ENCODE measurements around the gene BMPR2.

Gene BMPR2

GRCh38 chr2:202583709-202584219 lies 207.6 kb downstream of the BMPR2 start:
- no peaks in the 10 kb centered on the region for H3K27me3 ChIP-seq (ENCODE audit: control insufficient read depth, insufficient read depth, low read length)
- no peaks in the 10 kb centered on the region for H3K9me3 ChIP-seq (ENCODE audit: control insufficient read depth, low read depth, low read length)
- no peaks in the 10 kb centered on the region for H3K36me3 ChIP-seq (ENCODE audit: control insufficient read depth, low read depth, low read length)
- no peak overlapping the region for H3K27ac ChIP-seq (ENCODE audit: low read length)
- peaks cover under 1% of the 10 kb centered on the region for H3K4me1 ChIP-seq (ENCODE audit: control insufficient read depth, low read depth, low read length)
- no peak overlapping the region for H3K9ac ChIP-seq (ENCODE audit: low read length)
- H3K4me3 ChIP-seq (ENCODE audit: low read length), result no peak overlapping the region

DNA sequence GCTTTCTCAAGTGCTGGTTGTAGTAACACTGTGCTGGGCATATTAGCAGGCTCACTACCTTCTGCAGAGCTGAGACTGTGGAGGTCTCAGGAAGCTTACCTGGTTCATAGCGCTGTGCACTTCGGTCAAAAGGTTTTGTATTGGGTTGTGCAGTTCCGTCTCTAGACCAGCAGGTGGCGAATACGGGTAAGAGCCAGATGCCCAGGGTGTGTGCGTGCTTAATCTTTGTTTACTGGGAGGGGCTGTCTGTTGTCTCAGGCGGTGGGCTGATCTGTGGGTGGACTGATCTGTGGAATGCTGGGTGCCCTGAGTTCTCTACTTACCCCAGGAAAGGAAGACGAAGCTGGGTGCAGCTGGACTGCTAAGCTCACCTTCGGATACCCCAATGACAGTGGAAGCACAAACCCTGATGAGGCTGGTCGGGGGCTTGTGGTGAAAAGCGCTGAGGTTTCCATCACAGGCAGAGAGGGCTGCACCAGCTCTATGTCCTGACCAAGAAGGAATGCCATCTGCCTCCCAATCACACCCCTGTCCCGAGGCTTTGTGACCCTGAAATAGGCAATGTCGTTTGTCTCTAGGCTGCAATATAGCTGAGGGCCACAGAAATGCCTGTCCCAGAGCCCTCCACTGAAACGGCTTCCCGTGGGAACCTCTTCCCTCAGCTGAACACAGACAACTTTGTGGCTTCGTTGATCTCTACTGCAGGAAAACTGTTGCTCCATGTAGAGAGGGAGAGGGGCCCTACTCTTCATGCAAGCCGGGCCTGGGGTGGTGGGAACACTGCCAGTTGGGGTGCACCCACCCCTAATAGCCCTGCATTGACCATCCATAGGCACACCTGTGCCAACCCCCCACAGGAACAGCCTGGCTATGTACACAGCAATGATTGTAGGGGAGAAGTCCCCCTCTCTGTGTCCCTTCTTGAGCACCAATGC lies 212.8 kb downstream of the BMPR2 start:
- Histone ChIP-seq H3K9ac (ENCODE audit: low read length) (no peak overlapping the region), H3K4me1 (ENCODE audit: control insufficient read depth, low read depth, low read length) (peaks cover 5% of the 10 kb centered on the region), H3K27me3 (ENCODE audit: control insufficient read depth, insufficient read depth, low read length) (no peaks in the 10 kb centered on the region), H3K27ac (ENCODE audit: low read length) (no peak overlapping the region), H3K9me3 (ENCODE audit: control insufficient read depth, low read depth, low read length) (no peaks in the 10 kb centered on the region), H3K4me3 (ENCODE audit: low read length) (no peak overlapping the region), H3K36me3 (ENCODE audit: control insufficient read depth, low read depth, low read length) (no peaks in the 10 kb centered on the region)

- peaks cover 5% of the 10 kb centered on the region for H3K4me1 ChIP-seq (ENCODE audit: control insufficient read depth, low read depth, low read length)
- H3K4me3 ChIP-seq (ENCODE audit: low read length), result no peak overlapping the region
- no peaks in the 10 kb centered on the region for H3K9me3 ChIP-seq (ENCODE audit: control insufficient read depth, low read depth, low read length)
- no peak overlapping the region for H3K27ac ChIP-seq (ENCODE audit: low read length)
- no peaks in the 10 kb centered on the region for H3K36me3 ChIP-seq (ENCODE audit: control insufficient read depth, low read depth, low read length)
- H3K9ac ChIP-seq (ENCODE audit: low read length), result no peak overlapping the region
- H3K27me3 ChIP-seq (ENCODE audit: control insufficient read depth, insufficient read depth, low read length), result no peaks in the 10 kb centered on the region
Measured at GRCh38 chr2:202589582-202589949, 213.4 kb downstream of the BMPR2 start.

DNA sequence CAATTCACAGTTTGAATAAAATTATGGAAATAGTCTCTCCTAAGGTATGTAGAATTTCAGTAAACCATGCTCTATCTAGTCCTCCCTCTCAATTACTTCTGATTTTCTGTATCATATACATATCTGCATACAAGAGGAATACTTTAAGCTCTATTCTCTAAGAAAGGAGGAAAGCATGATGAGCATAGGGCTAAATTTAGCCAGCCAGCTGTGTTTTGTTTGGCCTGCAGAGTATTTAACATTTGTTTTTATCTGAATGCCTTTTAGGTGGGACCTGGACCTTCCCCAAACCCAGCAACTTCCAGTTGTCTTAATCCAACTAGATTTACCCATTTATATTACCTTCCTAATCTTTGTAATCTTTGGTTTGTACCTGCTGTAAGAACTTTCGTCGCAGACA lies 216.4 kb downstream of the BMPR2 start:
- H3K9me3 ChIP-seq (ENCODE audit: control insufficient read depth, low read depth, low read length), result no peaks in the 10 kb centered on the region
- H3K27ac ChIP-seq (ENCODE audit: low read length), result no peak overlapping the region
- no peaks in the 10 kb centered on the region for H3K36me3 ChIP-seq (ENCODE audit: control insufficient read depth, low read depth, low read length)
- peaks cover 5% of the 10 kb centered on the region for H3K4me1 ChIP-seq (ENCODE audit: control insufficient read depth, low read depth, low read length)
- H3K9ac ChIP-seq (ENCODE audit: low read length), result no peak overlapping the region
- H3K4me3 ChIP-seq (ENCODE audit: low read length), result no peak overlapping the region
- H3K27me3 ChIP-seq (ENCODE audit: control insufficient read depth, insufficient read depth, low read length), result no peaks in the 10 kb centered on the region

DNA sequence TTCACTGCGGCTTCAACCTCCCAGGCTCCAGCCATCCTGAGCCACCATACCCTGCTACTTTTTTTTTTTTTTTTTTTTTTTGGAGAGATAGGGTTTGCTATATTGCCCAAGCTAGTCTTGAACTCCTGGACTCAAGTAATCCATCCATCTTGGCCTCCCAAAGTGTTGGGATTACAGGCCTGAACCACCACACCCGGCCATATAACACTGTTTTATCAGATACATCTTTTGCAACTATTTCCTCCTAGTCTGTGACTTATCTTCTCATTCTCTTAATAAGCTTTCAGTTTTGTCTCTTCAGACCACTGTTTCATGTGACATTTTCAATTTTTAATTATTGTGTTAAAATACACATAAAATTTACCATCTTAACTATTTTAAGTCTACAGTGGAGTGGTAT lies 223.0 kb downstream of the BMPR2 start:
- Histone ChIP-seq H3K4me3 (ENCODE audit: low read length) (no peak overlapping the region), H3K36me3 (ENCODE audit: control insufficient read depth, low read depth, low read length) (no peaks in the 10 kb centered on the region), H3K4me1 (ENCODE audit: control insufficient read depth, low read depth, low read length) (no peaks in the 10 kb centered on the region), H3K9me3 (ENCODE audit: control insufficient read depth, low read depth, low read length) (no peaks in the 10 kb centered on the region), H3K9ac (ENCODE audit: low read length) (no peak overlapping the region), H3K27ac (ENCODE audit: low read length) (no peak overlapping the region), H3K27me3 (ENCODE audit: control insufficient read depth, insufficient read depth, low read length) (no peaks in the 10 kb centered on the region)

GRCh38 chr2:202599911-202600310 lies 223.8 kb downstream of the BMPR2 start:
- H3K36me3 ChIP-seq (ENCODE audit: control insufficient read depth, low read depth, low read length), result no peaks in the 10 kb centered on the region
- no peaks in the 10 kb centered on the region for H3K9me3 ChIP-seq (ENCODE audit: control insufficient read depth, low read depth, low read length)
- no peaks in the 10 kb centered on the region for H3K27me3 ChIP-seq (ENCODE audit: control insufficient read depth, insufficient read depth, low read length)
- no peak overlapping the region for H3K27ac ChIP-seq (ENCODE audit: low read length)
- H3K9ac ChIP-seq (ENCODE audit: low read length), result no peak overlapping the region
- no peak overlapping the region for H3K4me3 ChIP-seq (ENCODE audit: low read length)
- H3K4me1 ChIP-seq (ENCODE audit: control insufficient read depth, low read depth, low read length), result no peaks in the 10 kb centered on the region

DNA sequence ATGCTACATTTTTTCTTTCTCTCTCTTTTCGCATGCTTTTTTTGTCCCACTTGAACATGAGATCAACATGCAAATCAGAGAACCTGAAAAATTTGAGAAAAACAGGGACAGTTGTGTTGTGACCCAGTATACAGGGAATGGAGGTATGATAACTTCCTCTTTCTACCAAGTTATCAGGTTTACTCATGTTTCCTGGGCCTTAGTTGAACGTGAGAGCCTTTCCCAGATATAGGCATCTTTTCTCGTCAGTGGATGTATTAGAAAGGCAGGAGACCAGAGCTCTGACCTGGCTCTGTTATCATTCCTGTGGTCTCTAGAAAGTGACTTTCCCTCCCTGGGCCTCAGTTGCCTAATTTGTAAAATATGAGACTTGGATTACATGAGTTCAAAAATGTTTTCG lies 228.6 kb downstream of the BMPR2 start:
- Histone ChIP-seq H3K4me3 (ENCODE audit: low read length) (no peak overlapping the region), H3K9ac (ENCODE audit: low read length) (no peak overlapping the region), H3K27me3 (ENCODE audit: control insufficient read depth, insufficient read depth, low read length) (no peaks in the 10 kb centered on the region), H3K36me3 (ENCODE audit: control insufficient read depth, low read depth, low read length) (no peaks in the 10 kb centered on the region), H3K9me3 (ENCODE audit: control insufficient read depth, low read depth, low read length) (no peaks in the 10 kb centered on the region), H3K4me1 (ENCODE audit: control insufficient read depth, low read depth, low read length) (no peaks in the 10 kb centered on the region), H3K27ac (ENCODE audit: low read length) (no peak overlapping the region)

DNA sequence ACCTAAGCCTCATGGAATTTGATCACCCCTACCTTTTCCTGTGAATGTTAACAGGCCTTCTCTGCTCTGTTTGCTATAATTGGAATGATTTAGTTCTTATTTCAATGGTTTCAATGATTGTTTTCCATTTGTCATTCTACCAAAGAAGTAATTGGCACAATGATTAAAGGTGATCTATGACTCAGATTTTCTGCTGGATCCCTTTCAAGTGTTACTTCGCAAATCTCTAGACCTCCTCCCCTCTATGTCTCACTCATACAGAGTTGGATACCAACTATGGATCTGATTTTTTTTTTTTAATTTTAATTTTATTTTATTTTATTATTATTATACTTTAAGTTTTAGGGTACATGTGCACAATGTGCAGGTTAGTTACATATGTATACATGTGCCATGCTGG lies 229.0 kb downstream of the BMPR2 start:
- no peak overlapping the region for H3K9ac ChIP-seq (ENCODE audit: low read length)
- no peak overlapping the region for H3K4me3 ChIP-seq (ENCODE audit: low read length)
- no peaks in the 10 kb centered on the region for H3K36me3 ChIP-seq (ENCODE audit: control insufficient read depth, low read depth, low read length)
- H3K4me1 ChIP-seq (ENCODE audit: control insufficient read depth, low read depth, low read length), result no peaks in the 10 kb centered on the region
- H3K27ac ChIP-seq (ENCODE audit: low read length), result no peak overlapping the region
- no peaks in the 10 kb centered on the region for H3K27me3 ChIP-seq (ENCODE audit: control insufficient read depth, insufficient read depth, low read length)
- H3K9me3 ChIP-seq (ENCODE audit: control insufficient read depth, low read depth, low read length), result no peaks in the 10 kb centered on the region

GRCh38 chr2:202608142-202608852 lies 232.2 kb downstream of the BMPR2 start:
- H3K4me1 ChIP-seq (ENCODE audit: control insufficient read depth, low read depth, low read length), result no peaks in the 10 kb centered on the region
- H3K27me3 ChIP-seq (ENCODE audit: control insufficient read depth, insufficient read depth, low read length), result no peaks in the 10 kb centered on the region
- no peaks in the 10 kb centered on the region for H3K9me3 ChIP-seq (ENCODE audit: control insufficient read depth, low read depth, low read length)
- H3K36me3 ChIP-seq (ENCODE audit: control insufficient read depth, low read depth, low read length), result no peaks in the 10 kb centered on the region
- H3K27ac ChIP-seq (ENCODE audit: low read length), result no peak overlapping the region
- no peak overlapping the region for H3K4me3 ChIP-seq (ENCODE audit: low read length)
- H3K9ac ChIP-seq (ENCODE audit: low read length), result no peak overlapping the region

DNA sequence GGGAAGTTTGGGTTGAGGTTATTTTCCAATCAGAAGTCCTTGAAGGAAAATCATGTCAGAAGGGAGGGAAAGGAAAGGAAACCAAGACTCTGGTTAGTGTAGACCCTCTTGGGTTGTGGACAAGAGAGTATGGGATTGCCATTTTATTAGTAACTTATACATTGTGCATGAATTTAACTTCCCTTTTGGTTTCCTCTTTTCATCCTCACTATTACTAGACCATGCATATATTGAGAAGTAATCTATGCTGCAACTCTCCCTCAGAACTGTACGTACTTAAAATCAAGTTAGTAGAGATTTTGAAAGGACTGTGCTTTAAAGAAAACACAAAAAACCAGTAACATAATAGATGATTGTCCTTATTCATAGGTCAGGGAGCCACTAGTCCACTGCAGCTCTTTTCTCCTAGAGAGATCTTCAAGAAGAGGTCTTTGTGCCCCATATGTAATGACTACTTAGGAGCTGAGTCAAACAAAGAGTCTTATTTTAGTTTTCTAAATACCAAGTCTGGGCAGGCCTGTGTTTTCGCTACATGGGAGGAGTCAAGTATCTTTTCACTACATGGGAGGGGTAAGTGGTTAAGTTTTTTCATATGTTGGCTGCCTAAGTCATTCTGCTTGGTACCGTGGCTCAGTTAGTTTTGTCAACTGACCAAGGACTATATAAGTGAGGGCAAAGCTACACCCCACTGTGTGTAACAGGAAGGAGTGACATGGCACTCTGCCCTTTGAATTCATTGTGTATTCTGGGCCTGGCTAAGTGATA lies 233.4 kb downstream of the BMPR2 start:
- no peaks in the 10 kb centered on the region for H3K27me3 ChIP-seq (ENCODE audit: control insufficient read depth, insufficient read depth, low read length)
- no peak overlapping the region for H3K27ac ChIP-seq (ENCODE audit: low read length)
- no peak overlapping the region for H3K4me3 ChIP-seq (ENCODE audit: low read length)
- no peaks in the 10 kb centered on the region for H3K9me3 ChIP-seq (ENCODE audit: control insufficient read depth, low read depth, low read length)
- no peak overlapping the region for H3K9ac ChIP-seq (ENCODE audit: low read length)
- H3K4me1 ChIP-seq (ENCODE audit: control insufficient read depth, low read depth, low read length), result no peaks in the 10 kb centered on the region
- no peaks in the 10 kb centered on the region for H3K36me3 ChIP-seq (ENCODE audit: control insufficient read depth, low read depth, low read length)

DNA sequence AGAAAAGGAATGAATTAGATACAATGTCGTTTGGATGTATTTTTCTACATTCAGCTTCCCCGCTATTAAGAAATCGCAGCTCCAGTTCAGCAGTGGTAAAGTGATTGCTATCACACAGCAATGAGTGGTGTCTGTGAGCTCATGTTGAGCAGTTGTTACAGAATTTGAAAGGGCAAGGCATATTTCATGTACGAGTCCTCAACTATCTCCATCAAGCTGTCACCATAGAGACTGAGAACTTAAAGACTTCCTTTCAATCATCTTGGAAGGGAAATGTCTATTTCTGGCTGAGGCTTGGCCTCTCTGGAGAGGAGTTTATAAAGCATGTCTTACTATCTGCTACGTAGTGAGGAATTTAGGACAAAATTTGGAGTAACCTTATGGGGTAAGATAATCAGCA lies 234.3 kb downstream of the BMPR2 start:
- no peaks in the 10 kb centered on the region for H3K36me3 ChIP-seq (ENCODE audit: control insufficient read depth, low read depth, low read length)
- no peak overlapping the region for H3K4me3 ChIP-seq (ENCODE audit: low read length)
- H3K9me3 ChIP-seq (ENCODE audit: control insufficient read depth, low read depth, low read length), result no peaks in the 10 kb centered on the region
- H3K27ac ChIP-seq (ENCODE audit: low read length), result no peak overlapping the region
- H3K9ac ChIP-seq (ENCODE audit: low read length), result no peak overlapping the region
- H3K4me1 ChIP-seq (ENCODE audit: control insufficient read depth, low read depth, low read length), result no peaks in the 10 kb centered on the region
- no peaks in the 10 kb centered on the region for H3K27me3 ChIP-seq (ENCODE audit: control insufficient read depth, insufficient read depth, low read length)
